Retinal pigment epithelial cell (primary cell): ENCODE measurements around the gene PPP2R5C.
A peak's percentile ranks its signal among the peaks of the same experiment; 100 is the strongest.

Experiments used
- DNase-seq: peaks from one replicate; pipeline ENCODE4 v3.0.0-alpha.2; 2010; ENCODE audit warnings: low read depth
- H3K4me3 ChIP-seq: 2 replicates; pipeline ENCODE4 v1.5.1; 2011; ENCODE audit warnings: mild to moderate bottlenecking, low read length, control low read depth, moderate library complexity
- TF ChIP-seq, protein P1 (sequence below): conservative IDR thresholded peaks from 2 replicates; pipeline ENCODE4 v1.5.1; 2011; ENCODE audit warnings: low read depth, low read length, control low read depth, inconsistent platforms

The PPP2R5C gene

DNA sequence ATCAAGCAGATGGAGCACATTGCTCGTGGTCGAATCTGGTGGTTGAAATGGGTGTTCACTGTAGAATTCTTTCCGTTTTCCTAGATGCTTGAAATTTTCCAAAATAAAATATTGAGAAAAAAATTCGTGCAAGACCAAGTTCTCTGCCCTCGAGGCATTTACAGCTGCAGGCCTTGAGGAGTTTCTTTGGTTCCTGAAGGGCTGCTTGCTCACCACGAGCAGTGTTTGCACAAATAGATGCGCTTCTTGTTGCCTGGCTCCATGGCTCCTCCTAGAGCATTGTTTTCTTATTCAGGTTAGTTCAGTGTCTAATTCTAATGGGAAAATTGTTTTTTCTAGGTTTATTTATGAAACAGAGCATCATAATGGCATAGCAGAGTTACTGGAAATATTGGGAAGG is 128.4 kb downstream of the PPP2R5C start:
- TF ChIP-seq, protein P1, sequence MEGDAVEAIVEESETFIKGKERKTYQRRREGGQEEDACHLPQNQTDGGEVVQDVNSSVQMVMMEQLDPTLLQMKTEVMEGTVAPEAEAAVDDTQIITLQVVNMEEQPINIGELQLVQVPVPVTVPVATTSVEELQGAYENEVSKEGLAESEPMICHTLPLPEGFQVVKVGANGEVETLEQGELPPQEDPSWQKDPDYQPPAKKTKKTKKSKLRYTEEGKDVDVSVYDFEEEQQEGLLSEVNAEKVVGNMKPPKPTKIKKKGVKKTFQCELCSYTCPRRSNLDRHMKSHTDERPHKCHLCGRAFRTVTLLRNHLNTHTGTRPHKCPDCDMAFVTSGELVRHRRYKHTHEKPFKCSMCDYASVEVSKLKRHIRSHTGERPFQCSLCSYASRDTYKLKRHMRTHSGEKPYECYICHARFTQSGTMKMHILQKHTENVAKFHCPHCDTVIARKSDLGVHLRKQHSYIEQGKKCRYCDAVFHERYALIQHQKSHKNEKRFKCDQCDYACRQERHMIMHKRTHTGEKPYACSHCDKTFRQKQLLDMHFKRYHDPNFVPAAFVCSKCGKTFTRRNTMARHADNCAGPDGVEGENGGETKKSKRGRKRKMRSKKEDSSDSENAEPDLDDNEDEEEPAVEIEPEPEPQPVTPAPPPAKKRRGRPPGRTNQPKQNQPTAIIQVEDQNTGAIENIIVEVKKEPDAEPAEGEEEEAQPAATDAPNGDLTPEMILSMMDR: peak; percentile 22
- no peak overlapping the region for H3K4me3 ChIP-seq
- no peak for DNase-seq

DNA sequence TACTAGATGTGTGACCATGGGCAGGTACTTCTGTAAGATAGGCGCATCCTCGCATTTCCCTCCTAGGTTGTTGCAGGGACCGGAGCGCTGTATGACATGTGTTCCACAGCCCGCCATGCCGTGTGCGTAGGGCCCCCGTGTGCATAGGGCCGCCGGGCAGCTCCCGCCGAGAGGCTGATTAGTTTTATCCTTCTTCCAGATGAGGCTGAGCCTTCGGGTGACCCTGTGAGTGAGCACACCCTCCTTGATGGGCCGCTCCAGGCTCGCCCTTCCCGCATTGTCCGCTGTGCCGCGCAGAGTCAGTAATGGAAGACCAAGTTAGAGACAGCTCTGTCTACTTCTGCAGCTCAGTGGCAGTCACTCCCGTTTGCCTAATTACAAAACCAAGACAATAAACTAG is 130.0 kb downstream of the PPP2R5C start:
- DNase-seq: no peak
- no peak overlapping the region for H3K4me3 ChIP-seq
- TF ChIP-seq, protein P1: no peak

DNA sequence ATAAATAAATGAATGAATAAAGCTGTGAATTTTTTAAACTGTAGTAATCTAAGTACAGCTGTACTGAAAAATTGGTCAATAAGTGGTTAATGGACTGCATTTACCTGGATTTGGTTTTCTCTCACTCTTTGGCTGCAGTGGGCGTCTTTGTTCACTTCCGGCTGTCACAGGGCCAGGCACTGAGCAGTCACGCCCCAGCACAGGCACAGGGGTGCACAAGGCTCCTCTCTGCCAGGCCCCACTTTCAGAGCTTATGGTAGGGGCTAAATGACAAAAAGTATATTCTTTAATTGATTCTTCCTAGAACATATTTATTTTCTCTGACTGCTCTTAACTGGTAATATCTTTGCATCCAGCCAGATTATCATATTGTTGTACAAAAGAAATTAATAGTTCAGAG is 132.2 kb downstream of the PPP2R5C start:
- no peak overlapping the region for H3K4me3 ChIP-seq
- TF ChIP-seq, protein P1: no peak
- DNase-seq: no peak

DNA sequence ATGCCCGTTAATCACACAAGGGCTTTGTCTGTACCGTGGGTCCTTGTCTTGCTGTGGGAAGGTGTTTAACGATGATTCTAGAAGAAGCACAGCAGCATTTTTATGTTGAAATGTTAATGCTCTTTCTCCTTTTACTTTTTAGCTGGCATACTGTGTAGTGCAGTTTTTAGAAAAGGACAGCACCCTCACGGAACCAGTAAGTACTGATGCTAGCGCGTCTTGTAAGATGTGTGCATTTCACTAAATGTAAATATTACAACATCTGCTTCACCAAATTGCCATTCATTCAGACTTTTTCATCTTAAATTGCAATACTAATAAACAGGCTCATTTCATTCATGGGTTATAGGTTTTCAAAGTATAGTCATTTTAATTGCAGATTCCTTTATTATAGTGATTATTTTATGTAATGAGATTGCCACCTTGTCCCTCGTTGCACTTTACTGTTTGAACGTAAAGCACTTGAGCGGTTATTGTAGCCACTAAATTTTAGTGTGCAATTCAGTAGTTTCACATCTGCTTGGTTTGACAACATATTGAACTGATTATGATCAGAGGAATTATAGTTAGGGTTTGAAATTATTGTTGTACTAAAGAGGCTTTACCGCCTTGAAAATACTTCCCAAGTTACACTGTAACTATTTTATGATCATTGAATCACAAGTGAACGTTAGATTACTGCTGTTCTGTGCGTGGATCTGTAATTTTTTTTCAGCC is 133.0 kb downstream of the PPP2R5C start:
- TF ChIP-seq, protein P1: no peak
- no peak for DNase-seq
- H3K4me3 ChIP-seq: no peak overlapping the region

DNA sequence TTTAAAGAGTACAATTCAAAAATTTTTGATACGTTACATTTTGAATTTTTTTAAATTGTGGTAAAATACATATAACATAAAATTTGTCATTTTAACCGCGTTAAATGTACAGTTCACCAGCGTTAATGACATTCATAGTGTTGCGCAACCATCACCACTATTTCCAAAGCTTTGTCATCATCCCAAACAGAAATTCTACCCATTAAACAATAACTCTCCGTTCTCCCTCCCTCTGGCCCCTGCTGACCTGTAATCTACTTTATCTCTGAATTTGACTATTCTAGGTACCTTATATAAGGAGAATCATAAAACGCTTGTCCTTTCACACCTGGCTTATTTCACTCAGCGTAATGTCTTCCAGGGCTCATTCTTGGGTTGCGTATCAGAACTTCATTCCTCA is 133.7 kb downstream of the PPP2R5C start:
- no peak overlapping the region for H3K4me3 ChIP-seq
- no peak for DNase-seq
- TF ChIP-seq, protein P1: no peak

DNA sequence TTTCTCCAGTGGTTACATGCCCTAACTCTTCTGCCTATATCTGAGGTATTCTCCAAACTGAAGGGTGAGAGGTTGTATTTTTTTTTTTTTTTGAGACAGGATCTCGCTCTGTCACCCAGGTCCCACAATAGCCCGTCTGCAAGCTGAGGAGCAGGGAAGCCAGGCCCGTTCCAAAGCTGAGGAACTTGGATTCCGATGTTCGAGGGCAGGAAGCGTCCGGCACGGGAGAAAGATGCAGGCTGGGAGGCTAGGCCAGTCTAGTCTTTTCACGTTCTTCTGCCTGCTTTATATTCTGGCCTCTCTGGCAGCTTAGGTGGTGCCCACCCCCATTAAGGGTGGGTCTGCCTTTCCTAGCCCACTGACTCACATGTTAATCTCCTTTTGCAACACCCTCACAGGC is 135.8 kb downstream of the PPP2R5C start:
- no peak overlapping the region for H3K4me3 ChIP-seq
- no peak for DNase-seq

DNA sequence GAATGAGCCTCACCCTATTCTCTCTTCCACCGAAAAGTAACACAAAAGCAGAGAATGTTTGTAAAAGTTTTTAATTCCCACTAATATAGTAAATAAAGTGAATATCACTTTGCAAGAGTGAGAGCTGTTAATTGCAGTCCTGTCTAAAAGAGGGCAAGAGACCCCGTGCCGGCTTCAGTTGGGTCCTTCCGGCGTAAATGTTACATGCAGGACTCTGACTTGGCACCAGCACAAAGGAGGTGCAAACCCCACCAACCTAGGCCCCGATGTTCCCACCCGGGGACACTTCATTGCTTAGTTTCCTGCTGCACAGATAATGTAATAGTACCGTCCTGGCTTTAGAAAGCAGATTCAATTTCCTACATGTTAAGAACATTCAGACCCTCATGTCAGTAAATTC is 136.9 kb downstream of the PPP2R5C start:
- DNase-seq: no peak
- TF ChIP-seq, protein P1: no peak
- no peak overlapping the region for H3K4me3 ChIP-seq

More for the DNA sequence above, 135.8 kb downstream of the PPP2R5C start:
- TF ChIP-seq, protein P1: no peak
